Hematopoietic multipotent progenitor cell treated with erythropoietin and hydrocortisone succinate and interleukin-3 and kit ligand, for 6 days (in vitro differentiated cells): Measurements from ENCODE around the gene FAT2.

Experiments used
- DNase-seq: peaks from one replicate; pipeline ENCODE4 v3.0.0-alpha.2; 2015

Gene FAT2

GRCh38 chr5:151550146-151550545 lies 41.0 kb downstream of the FAT2 start:
- DNase-seq, result no peak

GRCh38 chr5:151549713-151550112 lies 41.4 kb downstream of the FAT2 start:
- DNase-seq, result no peak

GRCh38 chr5:151547364-151547763 lies 43.8 kb downstream of the FAT2 start:
- no peak for DNase-seq

GRCh38 chr5:151541571-151541970 lies 49.6 kb downstream of the FAT2 start:
- no peak for DNase-seq
